Endothelial cell of umbilical vein (primary cell): Measurements from ENCODE around the gene DGKA. TPM values are rescaled to one million over a fixed set of nuclear protein-coding genes. Genes with fewer than 3 reads are reported as not detected.
"Not testable (repeated sequence)": the region's sequence is repeated elsewhere in the genome, so short reads cannot be mapped to it uniquely, and the experiment has no call there.

Experiments
- BruUV-seq: library from RNA; stranded (reverse); fragments of 400-500 nt; replicated peaks from 2 replicates; lab custom pipeline; 2021; lab: Mats Ljungman, UMichigan
- CTCF ChIA-PET: fragments of 300-600, 350-600 bp; sonication (Branson Sonifier 250); formaldehyde crosslinking; loops from one replicate; lab custom pipeline; 2021; ENCODE audit warnings: antibody characterized with exemption, inconsistent platforms; lab: Charles Lee
- POLR2A ChIA-PET: fragments of 300-600, 350-600 bp; sonication (Branson Sonifier 250); formaldehyde crosslinking; loops from one replicate; lab custom pipeline; 2021; ENCODE audit warnings: antibody characterized with exemption, inconsistent platforms; lab: Charles Lee
- DNase-seq: peaks from one replicate; pipeline ENCODE4 v3.0.0-alpha.2; 2011; ENCODE audit warnings: low read depth, low spot score
- FAIRE-seq: peaks from 2 replicates; lab custom pipeline; 2011; peaks lifted over from hg19 to GRCh38; lab: Jason Lieb, UNC
- H2AFZ ChIP-seq: 2 replicates; pipeline ENCODE4 v1.6.0; 2012; ENCODE audit warnings: low read depth, low read length, control low read depth, inconsistent platforms
- H3K27ac ChIP-seq: 2 replicates; pipeline ENCODE4 v1.5.1; 2011; ENCODE audit warnings: low read depth, mild to moderate bottlenecking, control low read depth, low read length, moderate library complexity; ENCODE audit not compliant: insufficient read depth
- H3K27me3 ChIP-seq, 2 experiments: 2 replicates each; pipeline versions ENCODE4 v1.6.0 to v1.6.1; 2011; ENCODE audit warnings: low read length in 2 of 2, mixed read lengths in 1 of 2; ENCODE audit not compliant: control insufficient read depth in 2 of 2, insufficient read depth in 2 of 2
- H3K36me3 ChIP-seq, 2 experiments: 2 replicates in 1 of 2; 3 replicates in 1 of 2; pipeline ENCODE4 v1.5.1; 2011; ENCODE audit warnings: low read length in 2 of 2, mild to moderate bottlenecking in 1 of 2, moderate library complexity in 1 of 2; ENCODE audit not compliant: control insufficient read depth in 2 of 2, insufficient read depth in 2 of 2; ENCODE audit errors: extremely low read depth in 1 of 2
- H3K4me1 ChIP-seq: 3 replicates; pipeline ENCODE4 v1.5.1; 2011; ENCODE audit warnings: mild to moderate bottlenecking, low read length; ENCODE audit not compliant: control insufficient read depth, insufficient read depth; ENCODE audit errors: extremely low read depth
- H3K4me2 ChIP-seq: 2 replicates; pipeline ENCODE4 v1.6.1; 2011; ENCODE audit warnings: low read length, control low read depth, mixed read lengths; ENCODE audit not compliant: insufficient read depth
- H3K4me3 ChIP-seq, 3 experiments: fragments of 200-600 bp in 1 of 3; sonication (generic), shearing (Covaris generic) in 1 of 3; replicated peaks in 1 of 3; 2 replicates each; pipeline ENCODE4 v1.5.1; 2011 to 2016; ENCODE audit warnings: control low read depth in 3 of 3, low read length in 3 of 3, mild to moderate bottlenecking in 2 of 3, inconsistent platforms in 1 of 3, low read depth in 1 of 3, moderate library complexity in 1 of 3; ENCODE audit not compliant: insufficient read depth in 1 of 3
- H3K79me2 ChIP-seq: 2 replicates; pipeline ENCODE4 v1.6.0; 2012; ENCODE audit warnings: low read length, inconsistent platforms; ENCODE audit not compliant: control insufficient read depth, insufficient read depth
- H3K9ac ChIP-seq: replicated peaks from 2 replicates; pipeline ENCODE3; 2011; ENCODE audit warnings: low read length, control low read depth; ENCODE audit not compliant: insufficient read depth; ENCODE audit errors: extremely low read depth
- H3K9me1 ChIP-seq: replicated peaks from 3 replicates; pipeline ENCODE4 v1.6.0; 2011; ENCODE audit warnings: mild to moderate bottlenecking, low read length; ENCODE audit not compliant: control insufficient read depth, insufficient read depth; ENCODE audit errors: extremely low read depth
- H3K9me3 ChIP-seq: replicated peaks from 2 replicates; pipeline ENCODE4 v1.5.1; 2012; ENCODE audit warnings: low read length, inconsistent platforms; ENCODE audit not compliant: control insufficient read depth, insufficient read depth
- H4K20me1 ChIP-seq: replicated peaks from 2 replicates; pipeline ENCODE3; 2011; ENCODE audit warnings: mild to moderate bottlenecking, low read length; ENCODE audit not compliant: control insufficient read depth, insufficient read depth; ENCODE audit errors: extremely low read depth
- EZH2 ChIP-seq: IDR thresholded peaks from 2 replicates; pipeline ENCODE4 v1.6.1; 2012; ENCODE audit warnings: borderline replicate concordance, low read depth, mild to moderate bottlenecking, moderate library complexity, low read length, inconsistent platforms; ENCODE audit not compliant: severe bottlenecking
- POLR2A ChIP-seq: IDR thresholded peaks from 2 replicates; pipeline ENCODE4 v1.6.1; 2012; ENCODE audit warnings: low read depth, mild to moderate bottlenecking, control low read depth, low read length
- POLR2AphosphoS5 ChIP-seq: IDR thresholded peaks from 2 replicates; pipeline ENCODE4 v1.6.1; 2012; ENCODE audit warnings: low read depth, mild to moderate bottlenecking, control low read depth, low read length, moderate library complexity; ENCODE audit not compliant: insufficient read depth
- dilution Hi-C: fragments of 300-500 bp; cut with MboI; formaldehyde crosslinking; loops from one replicate; pipeline ENCODE4 v1.15.0; 2019; ENCODE audit warnings: low sequenced_read_pairs; ENCODE audit not compliant: extremely low pct_ligation_motif_present
- intact Hi-C: fragments of 100-400 bp; cut with micrococcal nuclease; formaldehyde crosslinking; loops from one replicate; pipeline ENCODE4 v1.10.0; 2022
- polyA plus RNA-seq, 4 experiments: library from polyadenylated mRNA; depleted of rRNA in 3 of 4; stranded (reverse) in 3 of 4; unstranded in 1 of 4; fragments of >200 nt; gene quantifications; 2 replicates each; pipeline versions ENCODE4 v1.2.1 to v1.2.3, GENCODE V29; 2011 to 2012; ENCODE audit warnings: missing spikeins in 1 of 4
- total RNA-seq: library from RNA; stranded (reverse); gene quantifications from 2 replicates; pipeline ENCODE4 v1.2.3, GENCODE V29; 2021

Gene DGKA
- total and polyA plus RNA-seq, 2 donors (not counting 3 experiments of a cell fraction or from before 2014, with no cell fraction given), result 49.8 to 53.2 TPM

GRCh38 chr12:55996715-55997534, 66.0 kb downstream of the DGKA start, which contains the start of gene SUOX:
Gene SUOX, plus strand, starts transcription at chr12:55997276. Its CDS starts 4,946 bp downstream, at chr12:56002222.
- dilution Hi-C loops (no loop called here), intact Hi-C loops (loop anchor here (1.0 kb wide), 6 partner anchors 10 to 121 kb away; partner anchors contain the start of genes PA2G4, RPS26 and ZC3H10)
- Histone ChIP-seq H2AFZ (peak within 1 kb of the TSS; percentile 22), H3K4me3 (peak within 1 kb of the TSS; percentile 17 to 73 (median 40)), H3K79me2 (no peaks in the 10 kb centered on the region), H3K9ac (peak within 1 kb of the TSS; percentile 22), H3K4me2 (peak within 1 kb of the TSS; percentile 74), H3K9me3 (no peaks in the 10 kb centered on the region), H3K36me3 (peaks cover 5 to 14% of the 10 kb centered on the region in 2 experiments), H3K4me1 (peaks cover 10% of the 10 kb centered on the region), H3K27ac (no peak within 1 kb of the TSS), H3K9me1 (no peaks in the 10 kb centered on the region), H3K27me3 (no peaks in the 10 kb centered on the region), H4K20me1 (no peaks in the 10 kb centered on the region)
- FAIRE-seq, result peak; percentile 98
- POLR2A ChIA-PET, result interaction anchor here (0.5 to 2.2 kb wide), 7 partner anchors 10 to 161 kb away, joined by 3 to 16 read pairs (median 7); partner anchors contain the start of genes MYL6, PA2G4 and RAB5B
- CTCF ChIA-PET, result interaction anchor here (0.6 to 7.7 kb wide), 36 partner anchors 8 to 258 kb away, joined by 3 to 295 read pairs (median 6); partner anchors contain the start of genes DGKA, ERBB3, ORMDL2 and PA2G4
- TF ChIP-seq POLR2A (peak; percentile 85), EZH2 (no peak), POLR2AphosphoS5 (peak; percentile 41)
- peak; percentile 98 for DNase-seq
- BruUV-seq, result no TSS peak

- H3K79me2 ChIP-seq, result no peaks in the 10 kb centered on the region
- H3K27ac ChIP-seq, result no peak overlapping the region
- no peaks in the 10 kb centered on the region for H3K9me1 ChIP-seq
- peak overlapping the region; percentile 13 for H3K4me2 ChIP-seq
- dilution Hi-C loops (no loop called here), intact Hi-C loops (loop anchor here (1.0 kb wide), 2 partner anchors 10 to 44 kb away; partner anchors contain the start of gene RPS26)
- ChIA-PET POLR2A (interaction anchor here (0.5 to 2.2 kb wide), 8 partner anchors 9 to 161 kb away, joined by 3 to 16 read pairs (median 8); partner anchors contain the start of genes MYL6, PA2G4 and RAB5B), CTCF (interaction anchor here (0.6 to 7.7 kb wide), 21 partner anchors 8 to 259 kb away, joined by 3 to 295 read pairs (median 5); partner anchors contain the start of genes PA2G4, RAB5B and SMARCC2)
- peaks cover 4 to 10% of the 10 kb centered on the region in 2 experiments for H3K36me3 ChIP-seq
- no TSS peak for BruUV-seq
- peak overlapping the region; percentile 1 for H2AFZ ChIP-seq
- no peaks in the 10 kb centered on the region for H3K9me3 ChIP-seq
- peak overlapping the region; percentile 1 to 73 (median 40) for H3K4me3 ChIP-seq
- peak overlapping the region; percentile 22 for H3K9ac ChIP-seq
- no peak for TF ChIP-seq POLR2AphosphoS5
- TF ChIP-seq POLR2A, result peak; percentile 26
- H3K27me3 ChIP-seq, result no peaks in the 10 kb centered on the region
- H4K20me1 ChIP-seq, result no peaks in the 10 kb centered on the region
- no peak for FAIRE-seq
- peaks cover 10% of the 10 kb centered on the region for H3K4me1 ChIP-seq
- no peak for DNase-seq
Measured at GRCh38 chr12:55997535-55997859, 66.5 kb downstream of the DGKA start.

- peaks cover 10% of the 10 kb centered on the region for H3K4me1 ChIP-seq
- H3K9me3 ChIP-seq, H3K4me3 ChIP-seq, BruUV-seq, intact Hi-C loops, H3K4me2 ChIP-seq, H3K9me1 ChIP-seq, H2AFZ ChIP-seq, dilution Hi-C loops, DNase-seq, H3K9ac ChIP-seq, H3K79me2 ChIP-seq, H4K20me1 ChIP-seq, H3K27ac ChIP-seq, FAIRE-seq, H3K27me3 ChIP-seq: not testable (repeated sequence)
- H3K36me3 ChIP-seq, result peaks cover 2 to 11% of the 10 kb centered on the region in 2 experiments
- ChIA-PET CTCF (interaction anchor here (7.7 kb wide), 1 partner anchor 28 kb away, joined by 295 read pairs; no protein-coding TSS in a partner anchor), POLR2A (interaction anchor here (0.7 kb wide), 1 partner anchor 321 kb away, joined by 4 read pairs; no protein-coding TSS in a partner anchor)
Measured at GRCh38 chr12:55999522-55999921, 68.6 kb downstream of the DGKA start.
